Spleen (tissue), 11 donors: Measurements from ENCODE around the gene PANK4. TPM values are rescaled to one million over a fixed set of nuclear protein-coding genes. Genes with fewer than 3 reads are reported as not detected.
A peak's percentile ranks its signal among the peaks of the same experiment; 100 is the strongest.

Experiments
- DNase-seq: peaks from one replicate; pipeline ENCODE4 v3.0.0-alpha.2; 2020
- H3K27ac ChIP-seq, 8 donors: fragments of 200-600 bp; sonication (generic) in 7 of 8; 1 replicate in 4 of 8; 2 replicates in 4 of 8; pipeline versions ENCODE4 v1.5.0 to v1.8.0; 2016 to 2021; ENCODE audit warnings: inconsistent platforms in 4 of 8, mild to moderate bottlenecking in 4 of 8, moderate library complexity in 1 of 8
- H3K27me3 ChIP-seq, 7 donors: fragments of 200-600 bp; sonication (generic) in 6 of 7; replicated peaks in 1 of 7; 1 replicate in 4 of 7; 2 replicates in 3 of 7; pipeline versions ENCODE4 v1.5.0 to v1.8.0; 2016 to 2021; ENCODE audit warnings: inconsistent platforms in 3 of 7, mild to moderate bottlenecking in 1 of 7
- H3K36me3 ChIP-seq, 6 donors: fragments of 200-600 bp; sonication (generic) in 5 of 6; 1 replicate in 4 of 6; 2 replicates in 2 of 6; pipeline versions ENCODE4 v1.5.0 to v1.8.0; 2016 to 2021; ENCODE audit warnings: inconsistent platforms in 2 of 6
- H3K4me1 ChIP-seq, 6 donors: fragments of 200-600 bp; sonication (generic) in 5 of 6; 1 replicate in 3 of 6; 2 replicates in 3 of 6; pipeline versions ENCODE4 v1.5.0 to v1.8.0; 2016 to 2021; ENCODE audit warnings: inconsistent platforms in 3 of 6
- H3K4me3 ChIP-seq, 8 donors: fragments of 200-600 bp; sonication (generic) in 7 of 8; 1 replicate in 4 of 8; 2 replicates in 4 of 8; pipeline versions ENCODE4 v1.5.0 to v1.8.0; 2016 to 2021; ENCODE audit warnings: inconsistent platforms in 4 of 8, mild to moderate bottlenecking in 4 of 8, moderate library complexity in 2 of 8
- H3K9me3 ChIP-seq, 8 donors: fragments of 200-600 bp; sonication (generic) in 7 of 8; 1 replicate in 4 of 8; 2 replicates in 4 of 8; pipeline versions ENCODE4 v1.5.0 to v1.8.0; 2016 to 2021; ENCODE audit warnings: inconsistent platforms in 4 of 8
- CTCF ChIP-seq, 11 experiments: fragments of 200-600 bp in 7 of 11; fragments of 450-650 bp in 4 of 11; sonication (generic) in 4 of 11; IDR thresholded peaks in 8 of 11; conservative IDR thresholded peaks in 3 of 11; 1 replicate in 7 of 11; 2 replicates in 4 of 11; pipeline versions ENCODE4 v1.4.0 to v1.8.0; 2016 to 2021; ENCODE audit warnings: antibody characterized with exemption in 11 of 11, inconsistent platforms in 4 of 11, mild to moderate bottlenecking in 1 of 11
- POLR2A ChIP-seq, 3 donors: fragments of 450-650 bp; IDR thresholded peaks; one replicate each; pipeline ENCODE4 v1.5.1; 2017; ENCODE audit warnings: antibody characterized with exemption in 3 of 3, mild to moderate bottlenecking in 1 of 3
- POLR2AphosphoS5 ChIP-seq, 3 donors: sonication (generic); formaldehyde crosslinking; IDR thresholded peaks; one replicate each; pipeline ENCODE4 v1.5.1; 2017; ENCODE audit warnings: antibody characterized with exemption in 3 of 3
- WGBS, 5 donors: extraction: QIAGEN DNeasy Blood & Tissue Kit in 3 of 5; methylation state at CpG; one replicate each; pipeline versions ENCODE4 v1.1.5 to v1.1.7; 2013 to 2018; 5-methylcytosine and 5-hydroxymethylcytosine counted together
- intact Hi-C: fragments of 100-400 bp; cut with DNase I; formaldehyde crosslinking; loops from one replicate; pipeline ENCODE4 v1.15.0; 2023; ENCODE audit warnings: low total_unique reads
- polyA plus RNA-seq, 3 donors: library from polyadenylated mRNA; stranded (reverse); fragments of 200-250 nt; gene quantifications; one replicate each; pipeline ENCODE4 v1.2.1, GENCODE V29; 2013
- total RNA-seq, 7 donors: library from RNA; depleted of rRNA in 3 of 7; stranded (reverse); fragments of >200 nt in 3 of 7; fragmentation: NEBNext Ultra II Directional in 4 of 7; extraction: Animal tissue kit (Norgen Biotek cat#: 25700) in 4 of 7; gene quantifications; one replicate each; pipeline versions ENCODE4 v1.1.0 to v1.2.1, GENCODE V29; 2016 to 2021
- donor health status: healthy with polysubstance abuse.
- donor health status: DM: no; HTN: no; CAD: no; lungs with moderate emphysema.
- donor health status: DM: no; HTN: no; CAD: no.
- donor health status: Bipolar disorder and iron deficiency.
- donor health status: healthy.
- donor health status: DM: no; HTN: no; CAD: no.
- donor health status: DM: yes; HTN: yes; CAD: no.

PANK4 gene
- total and polyA plus RNA-seq, 10 donors: 13.8 to 49.5 (median 42.9) TPM

- intact Hi-C loops: no loop called here
- WGBS, 5 donors: 12 to 32% (median 20%) methylated on average over 5 to 7 of the region's 7 CpGs
- H3K27me3 ChIP-seq: peaks cover 0 to 75% (median 29%) of the 10 kb centered on the region in 7 donors
- no peak for DNase-seq
- H3K4me3 ChIP-seq: no peak overlapping the region
- peak overlapping the region in 5 of 8 donors; percentile 42 to 66 (median 45) for H3K27ac ChIP-seq
- H3K9me3 ChIP-seq: no peaks in the 10 kb centered on the region
- no peaks in the 10 kb centered on the region for H3K36me3 ChIP-seq
- peaks cover 5 to 68% (median 44%) of the 10 kb centered on the region in 6 donors for H3K4me1 ChIP-seq
- TF ChIP-seq POLR2A (IDR thresholded peaks at IDR 0.05): no peak
- TF ChIP-seq POLR2AphosphoS5 (IDR thresholded peaks at IDR 0.05): peak; percentile 44 to 73 (median 71)
These were observed 7.9 kb upstream of the PANK4 start for GRCh38 chr1:2534315-2534686.

- peaks cover 13 to 77% (median 53%) of the 10 kb centered on the region in 6 donors for H3K4me1 ChIP-seq
- intact Hi-C loops: no loop called here
- H3K4me3 ChIP-seq: no peak overlapping the region
- H3K9me3 ChIP-seq: no peaks in the 10 kb centered on the region
- H3K36me3 ChIP-seq: no peaks in the 10 kb centered on the region
- peak overlapping the region in 1 of 8 donors; percentile 56 for H3K27ac ChIP-seq
- no peak for DNase-seq
- TF ChIP-seq POLR2AphosphoS5 (IDR thresholded peaks at IDR 0.05) (no peak), CTCF (IDR thresholded peaks at IDR 0.05 in 8 of 11, conservative IDR thresholded peaks at IDR 0.05 in 3 of 11) (no peak), POLR2A (IDR thresholded peaks at IDR 0.05) (no peak)
- peaks cover 0 to 80% (median 29%) of the 10 kb centered on the region in 7 donors for H3K27me3 ChIP-seq
- 77 to 91% (median 88%) methylated on average over 11 of the region's 11 CpGs for WGBS, 5 donors
These were observed 7.0 kb upstream of the PANK4 start for GRCh38 chr1:2533365-2533764.

- Histone ChIP-seq H3K27ac (no peak overlapping the region), H3K9me3 (no peaks in the 10 kb centered on the region), H3K4me3 (no peak overlapping the region), H3K4me1 (peaks cover 13 to 81% (median 57%) of the 10 kb centered on the region in 6 donors), H3K36me3 (no peaks in the 10 kb centered on the region), H3K27me3 (peaks cover 0 to 87% (median 29%) of the 10 kb centered on the region in 7 donors)
- WGBS, 5 donors: 70 to 88% (median 83%) methylated on average over 13 to 23 of the region's 23 CpGs
- intact Hi-C loops: no loop called here
- TF ChIP-seq POLR2A (IDR thresholded peaks at IDR 0.05): no peak
- TF ChIP-seq POLR2AphosphoS5 (IDR thresholded peaks at IDR 0.05): no peak
- no peak for TF ChIP-seq CTCF (IDR thresholded peaks at IDR 0.05 in 8 of 11, conservative IDR thresholded peaks at IDR 0.05 in 3 of 11)
- no peak for DNase-seq
These were observed 6.2 kb upstream of the PANK4 start for GRCh38 chr1:2532485-2533160.

- 14 to 34% (median 16%) methylated on average over 11 to 30 of the region's 30 CpGs for WGBS, 5 donors
- no peak for TF ChIP-seq CTCF (IDR thresholded peaks at IDR 0.05 in 8 of 11, conservative IDR thresholded peaks at IDR 0.05 in 3 of 11)
- TF ChIP-seq POLR2AphosphoS5 (IDR thresholded peaks at IDR 0.05): no peak
- no peak for TF ChIP-seq POLR2A (IDR thresholded peaks at IDR 0.05)
- no peaks in the 10 kb centered on the region for H3K9me3 ChIP-seq
- no peak for DNase-seq
- H3K27me3 ChIP-seq: peaks cover 0 to 86% (median 29%) of the 10 kb centered on the region in 7 donors
- H3K4me3 ChIP-seq: peak overlapping the region in 7 of 8 donors; percentile 28 to 70 (median 40)
- H3K27ac ChIP-seq: peak overlapping the region in 3 of 8 donors; percentile 24 to 64 (median 44)
- no peaks in the 10 kb centered on the region for H3K36me3 ChIP-seq
- intact Hi-C loops: no loop called here
- H3K4me1 ChIP-seq: peaks cover 20 to 82% (median 64%) of the 10 kb centered on the region in 6 donors
These were observed 4.3 kb upstream of the PANK4 start for GRCh38 chr1:2530513-2531361.
